ENCODE results near the gene GRIN3A. TPM values are rescaled to one million over a fixed set of nuclear protein-coding genes. Genes with fewer than 3 reads are reported as not detected.

Gene GRIN3A
- total RNA-seq, 4 donors from 2014 or later: 0.21 TPM; not detected in 3

DNA sequence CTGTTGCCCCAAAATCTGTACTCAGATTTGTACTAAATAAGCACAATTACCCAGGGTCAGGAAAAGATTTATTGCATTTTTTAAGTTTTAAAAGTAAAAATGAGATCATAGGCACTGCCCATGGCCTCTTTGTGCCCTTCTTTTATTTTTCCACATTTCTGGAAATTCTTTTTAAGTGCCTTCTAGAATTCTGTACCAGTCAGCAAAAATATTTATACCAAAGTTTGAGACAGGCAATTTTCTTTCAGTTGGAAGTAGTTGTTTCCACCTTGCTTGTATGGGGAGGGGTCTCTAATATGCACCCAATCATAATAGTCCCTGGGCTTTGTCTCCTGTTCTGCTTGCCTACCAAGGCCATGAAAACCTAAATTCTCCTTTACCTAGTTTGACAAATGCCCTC lies 210.4 kb downstream of the GRIN3A start:
- Histone ChIP-seq H3K27ac (no peak overlapping the region), H3K4me3 (no peak overlapping the region), H3K27me3 (peaks cover 4% of the 10 kb centered on the region), H3K36me3 (no peaks in the 10 kb centered on the region), H3K4me1 (peaks cover 6% of the 10 kb centered on the region), H3K9me3 (no peaks in the 10 kb centered on the region)
- no peak for DNase-seq (ENCODE audit: low spot score in 2 of 2)
- no peak for TF ChIP-seq POLR2AphosphoS5 (IDR thresholded peaks at IDR 0.05)
- TF ChIP-seq POLR2A (IDR thresholded peaks at IDR 0.05): no peak

DNA sequence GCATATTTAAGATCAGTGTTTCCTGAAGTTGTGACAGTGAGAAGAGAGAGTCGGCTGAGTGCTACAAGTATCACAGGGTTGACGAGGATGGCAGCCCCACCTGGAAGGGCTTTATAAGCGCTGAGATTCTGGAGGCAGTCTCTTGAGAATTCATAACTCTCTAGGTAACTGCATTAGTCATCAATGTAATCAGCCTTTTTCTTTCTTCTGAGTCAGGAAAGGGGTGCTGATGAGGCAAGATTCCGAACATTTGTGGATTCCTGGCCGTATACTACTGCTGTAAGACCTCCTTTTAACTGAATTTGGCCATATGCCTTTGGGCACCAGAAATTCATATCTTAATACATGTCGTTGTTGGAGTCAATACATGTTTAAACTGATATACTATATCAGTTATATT lies 211.4 kb downstream of the GRIN3A start:
- H3K9me3 ChIP-seq: no peaks in the 10 kb centered on the region
- peaks cover 4% of the 10 kb centered on the region for H3K27me3 ChIP-seq
- H3K36me3 ChIP-seq: no peaks in the 10 kb centered on the region
- H3K4me3 ChIP-seq: no peak overlapping the region
- peaks cover 4% of the 10 kb centered on the region for H3K4me1 ChIP-seq
- WGBS: 76% methylated on average over 6 of the region's 6 CpGs
- DNase-seq (ENCODE audit: low spot score in 2 of 2): no peak
- TF ChIP-seq POLR2A (IDR thresholded peaks at IDR 0.05): no peak
- TF ChIP-seq, protein P1, sequence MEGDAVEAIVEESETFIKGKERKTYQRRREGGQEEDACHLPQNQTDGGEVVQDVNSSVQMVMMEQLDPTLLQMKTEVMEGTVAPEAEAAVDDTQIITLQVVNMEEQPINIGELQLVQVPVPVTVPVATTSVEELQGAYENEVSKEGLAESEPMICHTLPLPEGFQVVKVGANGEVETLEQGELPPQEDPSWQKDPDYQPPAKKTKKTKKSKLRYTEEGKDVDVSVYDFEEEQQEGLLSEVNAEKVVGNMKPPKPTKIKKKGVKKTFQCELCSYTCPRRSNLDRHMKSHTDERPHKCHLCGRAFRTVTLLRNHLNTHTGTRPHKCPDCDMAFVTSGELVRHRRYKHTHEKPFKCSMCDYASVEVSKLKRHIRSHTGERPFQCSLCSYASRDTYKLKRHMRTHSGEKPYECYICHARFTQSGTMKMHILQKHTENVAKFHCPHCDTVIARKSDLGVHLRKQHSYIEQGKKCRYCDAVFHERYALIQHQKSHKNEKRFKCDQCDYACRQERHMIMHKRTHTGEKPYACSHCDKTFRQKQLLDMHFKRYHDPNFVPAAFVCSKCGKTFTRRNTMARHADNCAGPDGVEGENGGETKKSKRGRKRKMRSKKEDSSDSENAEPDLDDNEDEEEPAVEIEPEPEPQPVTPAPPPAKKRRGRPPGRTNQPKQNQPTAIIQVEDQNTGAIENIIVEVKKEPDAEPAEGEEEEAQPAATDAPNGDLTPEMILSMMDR (IDR thresholded peaks at IDR 0.05): no peak
- TF ChIP-seq EP300 (IDR thresholded peaks at IDR 0.05): no peak
- no peak for TF ChIP-seq POLR2AphosphoS5 (IDR thresholded peaks at IDR 0.05)
- no peak overlapping the region for H3K27ac ChIP-seq

DNA sequence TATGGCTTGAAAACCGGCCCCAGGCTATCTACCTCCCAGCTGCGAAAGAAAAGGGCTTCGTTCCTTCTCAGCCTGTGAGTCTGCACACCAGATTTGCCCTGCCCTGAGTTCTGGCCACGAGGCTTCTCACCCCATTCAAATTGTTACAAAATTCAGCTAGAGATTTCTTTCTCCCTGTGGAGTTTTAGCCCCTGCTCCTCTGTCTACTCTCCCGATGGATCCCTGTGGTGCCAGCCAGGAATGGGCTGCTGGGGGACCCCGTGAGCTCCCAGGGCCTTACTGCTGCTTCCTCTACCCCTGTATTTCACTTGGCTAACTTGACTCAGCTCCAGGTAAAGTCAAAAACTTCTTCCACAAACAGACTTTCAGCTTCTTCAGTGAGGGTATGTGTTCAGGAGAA lies 214.1 kb downstream of the GRIN3A start:
- WGBS: 85% methylated on average over 6 of the region's 6 CpGs
- H3K4me1 ChIP-seq: no peaks in the 10 kb centered on the region
- no peak for TF ChIP-seq POLR2A (IDR thresholded peaks at IDR 0.05)
- TF ChIP-seq EP300 (IDR thresholded peaks at IDR 0.05): no peak
- no peak overlapping the region for H3K4me3 ChIP-seq
- no peak overlapping the region for H3K27ac ChIP-seq
- H3K36me3 ChIP-seq: no peaks in the 10 kb centered on the region
- DNase-seq (ENCODE audit: low spot score in 2 of 2): no peak
- H3K27me3 ChIP-seq: peaks cover 4% of the 10 kb centered on the region
- no peaks in the 10 kb centered on the region for H3K9me3 ChIP-seq

Other genes starting within 250 kb of the GRIN3A start
- 10 to 100 TPM; 16.0 to 24.1 (median 22.3) TPM for gene RNF20, start 204.8 kb downstream of the GRIN3A start, total RNA-seq
- gene PPP3R2, start 143.7 kb downstream of the GRIN3A start, total RNA-seq: not detected